Stimulated activated CD8-positive, alpha-beta memory T cell treated with anti-CD3 and anti-CD28 coated beads, Interleukin-15, amount 100 ng/mL, for 24 hours (primary cell): ENCODE measurements around the gene ATG9A.

Source experiments
- DNase-seq: peaks from one replicate; pipeline ENCODE4 v3.0.0-alpha.2; 2020; ENCODE audit warnings: low read depth

ATG9A gene

GRCh38 chr2:219221957-219222518 lies 7.4 kb downstream of the ATG9A start:
- DNase-seq: no peak

GRCh38 chr2:219220652-219221402 lies 8.6 kb downstream of the ATG9A start:
- DNase-seq: no peak

GRCh38 chr2:219219784-219220532 lies 9.5 kb downstream of the ATG9A start:
- DNase-seq: no peak

- peak; percentile 65 for DNase-seq
These were observed 10.4 kb downstream of the ATG9A start, which contains the start of gene ABCB6 for GRCh38 chr2:219218732-219219701. Gene ABCB6 (minus strand): TSS chr2:219218958. CDS start chr2:219218673, 285 bp downstream.

- no peak for DNase-seq
These were observed 11.2 kb downstream of the ATG9A start for GRCh38 chr2:219218217-219218731.

GRCh38 chr2:219216535-219216915 lies 12.9 kb downstream of the ATG9A start:
- no peak for DNase-seq

GRCh38 chr2:219215871-219216534 lies 13.4 kb downstream of the ATG9A start:
- no peak for DNase-seq

- no peak for DNase-seq
These were observed 14.7 kb downstream of the ATG9A start for GRCh38 chr2:219214786-219215185.

- no peak for DNase-seq
These were observed 15.3 kb downstream of the ATG9A start for GRCh38 chr2:219214141-219214540.

GRCh38 chr2:219213486-219214071 lies 15.9 kb downstream of the ATG9A start:
- no peak for DNase-seq

- DNase-seq: no peak
These were observed 16.4 kb downstream of the ATG9A start for GRCh38 chr2:219213026-219213415.

- no peak for DNase-seq
These were observed 18.5 kb downstream of the ATG9A start for GRCh38 chr2:219210886-219211362.

GRCh38 chr2:219210196-219210885 lies 19.1 kb downstream of the ATG9A start:
- DNase-seq: no peak

- DNase-seq: no peak
These were observed 19.9 kb downstream of the ATG9A start for GRCh38 chr2:219209236-219210195.

GRCh38 chr2:219207884-219208740 lies 21.3 kb downstream of the ATG9A start:
- no peak for DNase-seq

GRCh38 chr2:219207134-219207883 lies 22.1 kb downstream of the ATG9A start:
- DNase-seq: no peak
